ENCODE results near the gene RNF148. TPM values are rescaled to one million over a fixed set of nuclear protein-coding genes. Genes with fewer than 3 reads are reported as not detected.
A peak's percentile ranks its signal among the peaks of the same experiment; 100 is the strongest.

RNF148 gene
- total and polyA plus RNA-seq, 2 experiments from 2014 or later: 2.2 TPM; not detected in 1

- H3K4me1 Mint-ChIP-seq: peaks cover 66% of the 10 kb centered on the region
- Histone ChIP-seq H3K27ac (ENCODE audit: low read depth) (peak overlapping the region; percentile 46; the same call in 1 of the 2 replicates), H3K36me3 (ENCODE audit: insufficient read depth) (no peaks in the 10 kb centered on the region), H3K4me3 (no peak overlapping the region), H4K20me1 (replicated peaks; ENCODE audit: insufficient read depth) (no peaks in the 10 kb centered on the region), H3K4me2 (peak overlapping the region; percentile 66), H2AFZ (no peak overlapping the region), H3K27me3 (ENCODE audit: insufficient read depth) (no peaks in the 10 kb centered on the region), H3K79me2 (replicated peaks; ENCODE audit: insufficient read depth) (no peaks in the 10 kb centered on the region; the same call in 1 of the 2 replicates), H3K9me2 (ENCODE audit: insufficient read depth) (no peaks in the 10 kb centered on the region), H3K4me1 (ENCODE audit: insufficient read depth) (peaks cover 80% of the 10 kb centered on the region), H3F3A (replicated peaks; ENCODE audit: low read depth) (no peaks in the 10 kb centered on the region; the same call in 1 of the 2 replicates)
- H3K27ac Mint-ChIP-seq: no peak overlapping the region
- no peaks in the 10 kb centered on the region for H3K36me3 Mint-ChIP-seq (ENCODE audit: low read depth)
- TF ChIP-seq ZNF114 (CRISPR knock-in tag; IDR thresholded peaks at IDR 0.05): no peak
- peak; percentile 42; the same call in 1 of the 2 replicates for TF ChIP-seq NANOG (IDR thresholded peaks at IDR 0.05; ENCODE audit: borderline replicate concordance)
- no peak for TF ChIP-seq CREB1 (CRISPR knock-in tag; IDR thresholded peaks at IDR 0.05; ENCODE audit: low read depth)
- TF ChIP-seq REST (IDR thresholded peaks at IDR 0.05; ENCODE audit: unreplicated experiment): no peak
- H3K27me3 Mint-ChIP-seq (ENCODE audit: insufficient read depth, low read depth, poor library complexity): peaks cover 4% of the 10 kb centered on the region
- ATAC-seq (peak; percentile 36; the same call in 2 of the 3 replicates), DNase-seq (ENCODE audit: low spot score) (no peak)
- no peak overlapping the region for H3K4me3 Mint-ChIP-seq
- no peaks in the 10 kb centered on the region for H3K9me3 Mint-ChIP-seq
These were observed 44.2 kb upstream of the RNF148 start for GRCh38 chr7:122746948-122747347.

- H3K36me3 ChIP-seq (ENCODE audit: insufficient read depth): no peaks in the 10 kb centered on the region
- H3K27ac Mint-ChIP-seq: peak overlapping the region; percentile 69
- H3K4me1 Mint-ChIP-seq: peaks cover 66% of the 10 kb centered on the region
- H3K4me1 ChIP-seq (ENCODE audit: insufficient read depth): peaks cover 71% of the 10 kb centered on the region
- no peak overlapping the region for H3K27ac ChIP-seq (ENCODE audit: low read depth)
- no peaks in the 10 kb centered on the region for H3K79me2 ChIP-seq (replicated peaks; ENCODE audit: insufficient read depth)
- H3K4me3 ChIP-seq: no peak overlapping the region
- H2AFZ ChIP-seq: no peak overlapping the region
- peaks cover 4% of the 10 kb centered on the region for H3K27me3 Mint-ChIP-seq (ENCODE audit: insufficient read depth, low read depth, poor library complexity)
- H3K4me3 Mint-ChIP-seq: no peak overlapping the region
- ATAC-seq: peak; percentile 63
- TF ChIP-seq POLR2AphosphoS5 (IDR thresholded peaks at IDR 0.05; ENCODE audit: low read depth): no peak
- no peak for TF ChIP-seq NANOG (IDR thresholded peaks at IDR 0.05; ENCODE audit: borderline replicate concordance)
- no peak for TF ChIP-seq JUNB (IDR thresholded peaks at IDR 0.05; ENCODE audit: unreplicated experiment)
- no peak for TF ChIP-seq REST (IDR thresholded peaks at IDR 0.05; ENCODE audit: unreplicated experiment)
- TF ChIP-seq CREB1 (CRISPR knock-in tag; IDR thresholded peaks at IDR 0.05; ENCODE audit: low read depth): no peak
- no peak for TF ChIP-seq ETS1 (IDR thresholded peaks at IDR 0.05)
- no peak for TF ChIP-seq STAT1 (IDR thresholded peaks at IDR 0.05; ENCODE audit: unreplicated experiment)
- no peak for DNase-seq (ENCODE audit: low spot score)
- H4K20me1 ChIP-seq (replicated peaks; ENCODE audit: insufficient read depth): no peaks in the 10 kb centered on the region
- no peaks in the 10 kb centered on the region for H3K9me2 ChIP-seq (ENCODE audit: insufficient read depth)
- H3F3A ChIP-seq (replicated peaks; ENCODE audit: low read depth): no peaks in the 10 kb centered on the region; the same call in 1 of the 2 replicates
- H3K4me2 ChIP-seq: no peak overlapping the region
- H3K9me3 Mint-ChIP-seq: no peaks in the 10 kb centered on the region
- H3K27me3 ChIP-seq (ENCODE audit: insufficient read depth): no peaks in the 10 kb centered on the region
- no peaks in the 10 kb centered on the region for H3K36me3 Mint-ChIP-seq (ENCODE audit: low read depth)
These were observed 40.5 kb upstream of the RNF148 start for GRCh38 chr7:122743211-122743610.
